Endothelial cell of umbilical vein (primary cell): ENCODE data around the gene ZNF768. TPM values are rescaled to one million over a fixed set of nuclear protein-coding genes. Genes with fewer than 3 reads are reported as not detected.

Source experiments
- BruUV-seq: library from RNA; stranded (reverse); fragments of 400-500 nt; replicated peaks from 2 replicates; lab custom pipeline; 2021; lab: Mats Ljungman, UMichigan
- CTCF ChIA-PET: fragments of 300-600, 350-600 bp; sonication (Branson Sonifier 250); formaldehyde crosslinking; loops from one replicate; lab custom pipeline; 2021; ENCODE audit warnings: antibody characterized with exemption, inconsistent platforms; lab: Charles Lee
- POLR2A ChIA-PET: fragments of 300-600, 350-600 bp; sonication (Branson Sonifier 250); formaldehyde crosslinking; loops from one replicate; lab custom pipeline; 2021; ENCODE audit warnings: antibody characterized with exemption, inconsistent platforms; lab: Charles Lee
- DNase-seq: peaks from one replicate; pipeline ENCODE4 v3.0.0-alpha.2; 2011; ENCODE audit warnings: low read depth, low spot score
- FAIRE-seq: peaks from 2 replicates; lab custom pipeline; 2011; peaks lifted over from hg19 to GRCh38; lab: Jason Lieb, UNC
- H2AFZ ChIP-seq: 2 replicates; pipeline ENCODE4 v1.6.0; 2012; ENCODE audit warnings: low read depth, low read length, control low read depth, inconsistent platforms
- H3K27ac ChIP-seq: 2 replicates; pipeline ENCODE4 v1.5.1; 2011; ENCODE audit warnings: low read depth, mild to moderate bottlenecking, control low read depth, low read length, moderate library complexity; ENCODE audit not compliant: insufficient read depth
- H3K27me3 ChIP-seq, 2 experiments: 2 replicates each; pipeline versions ENCODE4 v1.6.0 to v1.6.1; 2011; ENCODE audit warnings: low read length in 2 of 2, mixed read lengths in 1 of 2; ENCODE audit not compliant: control insufficient read depth in 2 of 2, insufficient read depth in 2 of 2
- H3K36me3 ChIP-seq, 2 experiments: 2 replicates in 1 of 2; 3 replicates in 1 of 2; pipeline ENCODE4 v1.5.1; 2011; ENCODE audit warnings: low read length in 2 of 2, mild to moderate bottlenecking in 1 of 2, moderate library complexity in 1 of 2; ENCODE audit not compliant: control insufficient read depth in 2 of 2, insufficient read depth in 2 of 2; ENCODE audit errors: extremely low read depth in 1 of 2
- H3K4me1 ChIP-seq: 3 replicates; pipeline ENCODE4 v1.5.1; 2011; ENCODE audit warnings: mild to moderate bottlenecking, low read length; ENCODE audit not compliant: control insufficient read depth, insufficient read depth; ENCODE audit errors: extremely low read depth
- H3K4me2 ChIP-seq: 2 replicates; pipeline ENCODE4 v1.6.1; 2011; ENCODE audit warnings: low read length, control low read depth, mixed read lengths; ENCODE audit not compliant: insufficient read depth
- H3K4me3 ChIP-seq, 3 experiments: fragments of 200-600 bp in 1 of 3; sonication (generic), shearing (Covaris generic) in 1 of 3; replicated peaks in 1 of 3; 2 replicates each; pipeline ENCODE4 v1.5.1; 2011 to 2016; ENCODE audit warnings: control low read depth in 3 of 3, low read length in 3 of 3, mild to moderate bottlenecking in 2 of 3, inconsistent platforms in 1 of 3, low read depth in 1 of 3, moderate library complexity in 1 of 3; ENCODE audit not compliant: insufficient read depth in 1 of 3
- H3K79me2 ChIP-seq: 2 replicates; pipeline ENCODE4 v1.6.0; 2012; ENCODE audit warnings: low read length, inconsistent platforms; ENCODE audit not compliant: control insufficient read depth, insufficient read depth
- H3K9ac ChIP-seq: replicated peaks from 2 replicates; pipeline ENCODE3; 2011; ENCODE audit warnings: low read length, control low read depth; ENCODE audit not compliant: insufficient read depth; ENCODE audit errors: extremely low read depth
- H3K9me1 ChIP-seq: replicated peaks from 3 replicates; pipeline ENCODE4 v1.6.0; 2011; ENCODE audit warnings: mild to moderate bottlenecking, low read length; ENCODE audit not compliant: control insufficient read depth, insufficient read depth; ENCODE audit errors: extremely low read depth
- H3K9me3 ChIP-seq: replicated peaks from 2 replicates; pipeline ENCODE4 v1.5.1; 2012; ENCODE audit warnings: low read length, inconsistent platforms; ENCODE audit not compliant: control insufficient read depth, insufficient read depth
- H4K20me1 ChIP-seq: replicated peaks from 2 replicates; pipeline ENCODE3; 2011; ENCODE audit warnings: mild to moderate bottlenecking, low read length; ENCODE audit not compliant: control insufficient read depth, insufficient read depth; ENCODE audit errors: extremely low read depth
- EZH2 ChIP-seq: IDR thresholded peaks from 2 replicates; pipeline ENCODE4 v1.6.1; 2012; ENCODE audit warnings: borderline replicate concordance, low read depth, mild to moderate bottlenecking, moderate library complexity, low read length, inconsistent platforms; ENCODE audit not compliant: severe bottlenecking
- FOS ChIP-seq: IDR thresholded peaks from 2 replicates; pipeline ENCODE4 v1.6.1; 2011; ENCODE audit warnings: mild to moderate bottlenecking, low read length, moderate library complexity, borderline replicate concordance; ENCODE audit not compliant: insufficient read depth
- GATA2 ChIP-seq: IDR thresholded peaks from 2 replicates; pipeline ENCODE4 v1.7.0; 2011; ENCODE audit warnings: low read depth, mild to moderate bottlenecking, moderate library complexity, mixed read lengths, low read length; ENCODE audit not compliant: insufficient read length, insufficient read depth
- JUN ChIP-seq: IDR thresholded peaks from 2 replicates; pipeline ENCODE4 v1.6.1; 2011; ENCODE audit warnings: borderline replicate concordance, low read depth; ENCODE audit not compliant: insufficient read length, insufficient read depth
- MAX ChIP-seq: IDR thresholded peaks from 2 replicates; pipeline ENCODE4 v1.6.1; 2011; ENCODE audit not compliant: insufficient read depth, insufficient read length
- MYC ChIP-seq: IDR thresholded peaks from one replicate; pipeline ENCODE4 v1.6.1; 2011; ENCODE audit warnings: mild to moderate bottlenecking, low read depth, low read length
- POLR2A ChIP-seq: IDR thresholded peaks from 2 replicates; pipeline ENCODE4 v1.6.1; 2012; ENCODE audit warnings: low read depth, mild to moderate bottlenecking, control low read depth, low read length
- POLR2AphosphoS5 ChIP-seq: IDR thresholded peaks from 2 replicates; pipeline ENCODE4 v1.6.1; 2012; ENCODE audit warnings: low read depth, mild to moderate bottlenecking, control low read depth, low read length, moderate library complexity; ENCODE audit not compliant: insufficient read depth
- dilution Hi-C: fragments of 300-500 bp; cut with MboI; formaldehyde crosslinking; loops from one replicate; pipeline ENCODE4 v1.15.0; 2019; ENCODE audit warnings: low sequenced_read_pairs; ENCODE audit not compliant: extremely low pct_ligation_motif_present
- intact Hi-C: fragments of 100-400 bp; cut with micrococcal nuclease; formaldehyde crosslinking; loops from one replicate; pipeline ENCODE4 v1.10.0; 2022
- polyA plus RNA-seq, 4 experiments: library from polyadenylated mRNA; depleted of rRNA in 3 of 4; stranded (reverse) in 3 of 4; unstranded in 1 of 4; fragments of >200 nt; gene quantifications; 2 replicates each; pipeline versions ENCODE4 v1.2.1 to v1.2.3, GENCODE V29; 2011 to 2012; ENCODE audit warnings: missing spikeins in 1 of 4
- total RNA-seq: library from RNA; stranded (reverse); gene quantifications from 2 replicates; pipeline ENCODE4 v1.2.3, GENCODE V29; 2021
- TF ChIP-seq, protein P1 (sequence below), 2 donors: IDR thresholded peaks; 1 replicate in 1 of 2; 2 replicates in 1 of 2; pipeline ENCODE4 v1.5.1; 2011; ENCODE audit warnings: low read length in 2 of 2, mild to moderate bottlenecking in 2 of 2, moderate library complexity in 2 of 2, control low read depth in 1 of 2, inconsistent platforms in 1 of 2, low read depth in 1 of 2; ENCODE audit not compliant: insufficient read depth in 1 of 2; ENCODE audit errors: extremely low read depth in 1 of 2

ZNF768 gene
- total and polyA plus RNA-seq, 2 donors (not counting 3 experiments of a cell fraction or from before 2014, with no cell fraction given), result 24.2 to 24.7 TPM

- DNase-seq, result no peak
- H3K4me3 ChIP-seq, result no peak overlapping the region
- no peak overlapping the region for H3K9ac ChIP-seq
- dilution Hi-C loops, result no loop called here
- H3K4me1 ChIP-seq, result no peaks in the 10 kb centered on the region
- no peak overlapping the region for H3K27ac ChIP-seq
- no peak for FAIRE-seq
- no peaks in the 10 kb centered on the region for H4K20me1 ChIP-seq
- H2AFZ ChIP-seq, result no peak overlapping the region
- TF ChIP-seq POLR2AphosphoS5, result no peak
- TF ChIP-seq JUN, result no peak
- no peak for TF ChIP-seq MAX
- no peak for TF ChIP-seq MYC
- no peak for TF ChIP-seq FOS
- TF ChIP-seq POLR2A, result no peak
- TF ChIP-seq, protein P1, sequence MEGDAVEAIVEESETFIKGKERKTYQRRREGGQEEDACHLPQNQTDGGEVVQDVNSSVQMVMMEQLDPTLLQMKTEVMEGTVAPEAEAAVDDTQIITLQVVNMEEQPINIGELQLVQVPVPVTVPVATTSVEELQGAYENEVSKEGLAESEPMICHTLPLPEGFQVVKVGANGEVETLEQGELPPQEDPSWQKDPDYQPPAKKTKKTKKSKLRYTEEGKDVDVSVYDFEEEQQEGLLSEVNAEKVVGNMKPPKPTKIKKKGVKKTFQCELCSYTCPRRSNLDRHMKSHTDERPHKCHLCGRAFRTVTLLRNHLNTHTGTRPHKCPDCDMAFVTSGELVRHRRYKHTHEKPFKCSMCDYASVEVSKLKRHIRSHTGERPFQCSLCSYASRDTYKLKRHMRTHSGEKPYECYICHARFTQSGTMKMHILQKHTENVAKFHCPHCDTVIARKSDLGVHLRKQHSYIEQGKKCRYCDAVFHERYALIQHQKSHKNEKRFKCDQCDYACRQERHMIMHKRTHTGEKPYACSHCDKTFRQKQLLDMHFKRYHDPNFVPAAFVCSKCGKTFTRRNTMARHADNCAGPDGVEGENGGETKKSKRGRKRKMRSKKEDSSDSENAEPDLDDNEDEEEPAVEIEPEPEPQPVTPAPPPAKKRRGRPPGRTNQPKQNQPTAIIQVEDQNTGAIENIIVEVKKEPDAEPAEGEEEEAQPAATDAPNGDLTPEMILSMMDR (IDR thresholded peaks at IDR 0.05; ENCODE audit: extremely low read depth in 1 of 2, insufficient read depth in 1 of 2, low read depth in 1 of 2, low read length in 2 of 2), result no peak
- no peak for TF ChIP-seq GATA2
- TF ChIP-seq EZH2, result no peak
- no peak overlapping the region for H3K4me2 ChIP-seq
- POLR2A ChIA-PET, result no interaction called here
- H3K79me2 ChIP-seq, result no peaks in the 10 kb centered on the region
- no TSS peak for BruUV-seq
- CTCF ChIA-PET, result interaction anchor here (1.4 kb wide), 1 partner anchor 12 kb away, joined by 3 read pairs; no protein-coding TSS in a partner anchor
- H3K36me3 ChIP-seq, result no peaks in the 10 kb centered on the region
- no peaks in the 10 kb centered on the region for H3K9me1 ChIP-seq
- peaks cover 3 to 4% of the 10 kb centered on the region in 2 experiments for H3K27me3 ChIP-seq
- H3K9me3 ChIP-seq, result no peaks in the 10 kb centered on the region
- intact Hi-C loops, result no loop called here
Measured at GRCh38 chr16:30503403-30504296, 22.7 kb downstream of the ZNF768 start.
